ENCODE results near the gene FRMD3.

FRMD3 gene

GRCh38 chr9:83204047-83204446 lies 334.2 kb downstream of the FRMD3 start:
- no peak; the same call in 1 of the 2 replicates for TF ChIP-seq CTCF (conservative IDR thresholded peaks at IDR 0.05)
- H3K27ac ChIP-seq, result no peak overlapping the region

- no peak for TF ChIP-seq CTCF (conservative IDR thresholded peaks at IDR 0.05)
- H3K27ac ChIP-seq, result no peak overlapping the region
These were observed 337.7 kb downstream of the FRMD3 start for GRCh38 chr9:83200531-83200930.

DNA sequence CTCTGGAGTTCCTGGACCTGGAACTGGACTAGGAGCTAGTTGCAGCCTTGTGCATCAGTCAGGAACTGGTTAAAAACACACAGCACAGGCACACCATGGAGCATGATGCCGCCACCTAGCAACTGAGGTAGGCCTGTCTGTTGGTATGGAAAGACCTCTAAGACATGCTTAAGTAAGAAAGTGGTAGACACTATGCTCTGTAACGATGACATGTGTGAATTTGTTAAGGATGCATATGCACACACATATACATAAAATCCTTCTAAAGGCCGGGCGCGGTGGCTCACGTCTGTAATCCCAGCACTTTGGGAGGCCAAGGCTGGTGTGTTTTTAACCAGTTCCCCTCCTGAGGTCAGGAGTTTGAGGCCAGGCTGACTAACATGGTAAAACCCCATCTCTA lies 338.4 kb downstream of the FRMD3 start:
- TF ChIP-seq CTCF (conservative IDR thresholded peaks at IDR 0.05), result no peak
- H3K27ac ChIP-seq, result no peak overlapping the region

DNA sequence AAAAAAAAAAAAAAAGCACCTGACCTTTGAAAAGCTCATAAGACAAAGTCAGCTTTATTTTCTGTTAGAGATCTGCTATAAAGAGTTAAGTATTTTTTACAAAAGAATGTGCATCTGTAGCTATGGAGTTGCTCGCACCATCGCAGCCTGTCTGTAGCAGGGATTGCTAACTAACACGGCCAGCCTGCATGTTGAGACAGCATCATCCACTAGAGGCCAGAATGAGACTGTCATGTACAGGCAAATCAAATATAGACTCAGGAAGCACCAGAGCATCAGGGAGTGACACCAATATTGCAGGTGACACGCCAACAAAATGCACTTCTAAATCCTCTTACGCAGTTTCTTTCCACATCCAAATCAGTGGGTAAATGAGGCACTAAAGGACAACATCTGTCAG lies 339.0 kb downstream of the FRMD3 start:
- no peak overlapping the region for H3K27ac ChIP-seq
- TF ChIP-seq CTCF (conservative IDR thresholded peaks at IDR 0.05), result peak; percentile 85

DNA sequence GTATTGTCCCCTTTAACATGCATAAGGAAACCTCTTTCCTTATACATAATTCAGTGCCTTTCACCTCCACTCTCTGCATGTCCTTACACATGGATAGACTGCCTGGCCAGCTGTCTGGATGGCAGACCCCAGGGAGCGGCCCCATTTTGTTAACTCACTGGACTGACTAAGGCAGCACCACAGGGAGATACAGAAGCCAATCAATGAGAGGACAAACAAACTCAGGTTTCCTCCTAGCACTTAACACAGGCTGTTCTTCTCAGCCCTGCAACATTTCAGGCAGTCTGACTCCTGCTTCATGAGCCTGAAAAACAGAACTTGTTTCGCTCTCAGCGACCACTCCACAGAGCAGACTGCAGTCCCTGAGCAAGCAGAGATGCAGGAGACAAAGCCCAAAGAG lies 339.8 kb downstream of the FRMD3 start:
- H3K27ac ChIP-seq, result peak overlapping the region; percentile 34; the same call in 1 of the 2 replicates
- no peak for TF ChIP-seq CTCF (conservative IDR thresholded peaks at IDR 0.05)

GRCh38 chr9:83197591-83197990 lies 340.6 kb downstream of the FRMD3 start:
- no peak for TF ChIP-seq CTCF (conservative IDR thresholded peaks at IDR 0.05)
- H3K27ac ChIP-seq, result peak overlapping the region; percentile 34

DNA sequence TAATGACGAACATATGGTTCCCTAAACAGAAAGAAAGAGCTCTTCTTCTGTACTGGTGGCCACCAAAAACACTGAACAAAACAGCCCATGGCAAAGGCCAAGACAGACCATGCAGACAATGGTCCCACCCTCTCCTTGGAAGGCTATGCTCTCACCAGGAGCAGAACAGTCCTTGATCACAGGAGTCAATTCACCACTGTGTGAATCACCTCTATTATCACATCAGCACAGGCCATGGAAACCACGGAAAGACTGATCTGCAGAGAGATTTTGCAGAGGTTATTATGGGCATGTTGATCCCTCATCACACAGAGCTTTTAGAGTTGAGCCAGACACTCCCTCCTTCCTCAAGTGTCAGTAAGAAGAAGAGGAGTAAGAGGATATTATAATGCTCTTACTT lies 341.3 kb downstream of the FRMD3 start:
- no peak for TF ChIP-seq CTCF (conservative IDR thresholded peaks at IDR 0.05)
- peak overlapping the region; percentile 34 for H3K27ac ChIP-seq

All from VCaP (cell line).